ENCODE measurements around the gene GARRE1. TPM values are rescaled to one million over a fixed set of nuclear protein-coding genes. Genes with fewer than 3 reads are reported as not detected.

GARRE1 gene
- total and polyA plus RNA-seq, 8 donors = 2.1 to 60.7 (median 13.8) TPM

DNA sequence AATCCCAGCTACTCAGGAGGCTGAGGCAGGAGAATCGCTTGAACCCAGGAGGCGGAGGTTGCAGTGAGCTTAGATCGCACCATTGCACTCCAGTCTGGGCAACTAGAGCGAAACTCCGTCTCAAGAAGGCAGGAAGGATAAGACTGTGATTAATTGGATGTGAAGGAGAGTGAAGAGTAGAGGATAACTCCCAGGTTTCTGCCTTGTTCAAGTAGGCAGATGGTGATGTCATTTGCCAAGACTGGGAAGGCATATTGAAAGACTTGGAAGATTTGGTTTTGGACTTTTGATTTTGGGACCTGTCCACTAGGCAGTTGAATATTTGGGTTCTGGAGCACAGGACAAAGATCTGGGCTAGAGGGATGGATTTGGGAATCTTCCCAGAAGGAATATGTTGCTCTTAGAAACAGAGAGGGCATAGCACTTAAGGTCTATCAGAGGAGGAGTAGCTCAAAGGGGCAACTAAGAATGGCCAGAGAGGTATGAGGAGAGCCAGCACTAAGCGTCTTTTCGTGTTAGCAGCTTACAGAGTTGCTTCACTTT lies 20.0 kb downstream of the GARRE1 start:
- Histone ChIP-seq H3K9me3 (no peaks in the 10 kb centered on the region), H3K4me1 (peaks cover 11 to 46% (median 26%) of the 10 kb centered on the region in 4 donors)

DNA sequence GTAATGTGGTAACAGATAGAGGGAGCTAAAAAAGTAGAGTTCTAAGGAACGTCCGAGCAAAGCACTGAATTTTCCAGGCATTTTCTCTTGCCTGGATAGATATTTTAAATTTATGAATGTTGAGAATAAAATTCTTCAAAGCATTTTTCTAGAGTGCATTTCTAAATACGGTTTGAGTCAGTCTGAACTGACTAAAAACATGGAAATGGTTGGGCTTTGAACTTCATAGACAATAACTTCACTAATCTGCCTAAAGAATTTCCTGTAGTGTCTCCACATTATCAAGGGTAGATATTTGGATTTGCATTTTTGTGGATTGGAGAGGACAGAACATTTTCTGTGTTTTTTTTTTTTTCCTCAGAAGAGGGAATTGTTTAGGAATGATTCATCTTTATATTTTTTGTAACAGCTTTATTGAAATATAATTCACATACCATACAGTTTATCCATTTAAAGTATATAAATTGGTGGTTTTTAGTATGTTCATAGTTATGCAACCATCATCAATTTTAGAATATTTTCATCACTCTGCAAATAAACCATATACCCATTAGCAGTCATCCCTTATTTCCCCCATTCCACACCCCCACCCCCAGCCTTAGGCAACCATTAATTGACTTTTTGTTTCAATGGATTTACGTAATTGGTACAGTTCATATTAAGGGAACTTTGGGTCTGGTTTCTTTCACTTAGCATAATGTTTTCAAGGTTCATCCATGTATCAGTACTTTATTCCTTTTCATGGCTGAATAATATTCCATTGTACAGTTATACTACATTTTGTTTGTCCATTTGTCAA lies 20.7 kb downstream of the GARRE1 start:
- H3K9me3 ChIP-seq = no peaks in the 10 kb centered on the region
- H3K27ac ChIP-seq = peak overlapping the region in 2 of 5 donors; percentile 15 to 43
- no peak for TF ChIP-seq POLR2AphosphoS5 (IDR thresholded peaks at IDR 0.05)
- no peak for TF ChIP-seq POLR2A (IDR thresholded peaks at IDR 0.05)
- TF ChIP-seq, protein P1, sequence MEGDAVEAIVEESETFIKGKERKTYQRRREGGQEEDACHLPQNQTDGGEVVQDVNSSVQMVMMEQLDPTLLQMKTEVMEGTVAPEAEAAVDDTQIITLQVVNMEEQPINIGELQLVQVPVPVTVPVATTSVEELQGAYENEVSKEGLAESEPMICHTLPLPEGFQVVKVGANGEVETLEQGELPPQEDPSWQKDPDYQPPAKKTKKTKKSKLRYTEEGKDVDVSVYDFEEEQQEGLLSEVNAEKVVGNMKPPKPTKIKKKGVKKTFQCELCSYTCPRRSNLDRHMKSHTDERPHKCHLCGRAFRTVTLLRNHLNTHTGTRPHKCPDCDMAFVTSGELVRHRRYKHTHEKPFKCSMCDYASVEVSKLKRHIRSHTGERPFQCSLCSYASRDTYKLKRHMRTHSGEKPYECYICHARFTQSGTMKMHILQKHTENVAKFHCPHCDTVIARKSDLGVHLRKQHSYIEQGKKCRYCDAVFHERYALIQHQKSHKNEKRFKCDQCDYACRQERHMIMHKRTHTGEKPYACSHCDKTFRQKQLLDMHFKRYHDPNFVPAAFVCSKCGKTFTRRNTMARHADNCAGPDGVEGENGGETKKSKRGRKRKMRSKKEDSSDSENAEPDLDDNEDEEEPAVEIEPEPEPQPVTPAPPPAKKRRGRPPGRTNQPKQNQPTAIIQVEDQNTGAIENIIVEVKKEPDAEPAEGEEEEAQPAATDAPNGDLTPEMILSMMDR (IDR thresholded peaks at IDR 0.05) = no peak
- no peak for TF ChIP-seq EP300 (IDR thresholded peaks at IDR 0.05)
- WGBS, 5 donors = 50 to 69% (median 58%) methylated on average over 4 of the region's 4 CpGs
- intact Hi-C loops (cut with DNase I; ENCODE audit: low total_unique reads) = no loop called here
- no peaks in the 10 kb centered on the region for H3K27me3 ChIP-seq
- DNase-seq = peak in 1 of 2 donors; percentile 27
- peaks cover 0 to 6% (median 0%) of the 10 kb centered on the region in 4 donors for H3K36me3 ChIP-seq
- no peak overlapping the region for H3K4me3 ChIP-seq
- peaks cover 7 to 40% (median 22%) of the 10 kb centered on the region in 4 donors for H3K4me1 ChIP-seq

More for the DNA sequence above, 20.0 kb downstream of the GARRE1 start:
- H3K4me3 ChIP-seq = no peak overlapping the region
- intact Hi-C loops (cut with DNase I; ENCODE audit: low total_unique reads) = no loop called here
- TF ChIP-seq POLR2AphosphoS5 (IDR thresholded peaks at IDR 0.05) (no peak), EP300 (IDR thresholded peaks at IDR 0.05) (no peak), POLR2A (IDR thresholded peaks at IDR 0.05) (no peak)
- TF ChIP-seq, protein P1 (IDR thresholded peaks at IDR 0.05) = no peak
- WGBS, 5 donors = 75 to 91% (median 88%) methylated on average over 7 of the region's 7 CpGs
- peaks cover 0 to 6% (median 0%) of the 10 kb centered on the region in 4 donors for H3K36me3 ChIP-seq
- H3K27ac ChIP-seq = peak overlapping the region in 2 of 5 donors; percentile 15 to 43
- no peaks in the 10 kb centered on the region for H3K27me3 ChIP-seq
- no peak for DNase-seq

DNA sequence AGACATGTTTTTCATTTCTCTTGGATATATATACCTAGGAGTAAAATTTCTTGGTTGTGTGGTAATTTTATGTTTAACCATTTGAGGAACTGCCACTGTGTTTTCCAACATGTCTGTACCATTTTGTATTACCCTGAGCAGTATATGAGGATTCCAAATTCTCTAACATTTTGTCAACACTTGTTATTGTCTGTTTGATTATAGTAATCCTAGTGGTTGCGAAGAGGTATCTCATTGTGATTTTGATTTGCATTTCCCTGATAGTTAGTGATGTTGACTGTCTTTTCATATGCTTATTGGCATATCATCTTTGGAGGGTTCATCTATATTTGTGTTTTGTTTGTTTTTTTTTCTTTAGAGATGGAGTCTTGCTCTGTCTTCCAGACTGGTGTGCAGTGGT lies 21.4 kb downstream of the GARRE1 start:
- DNase-seq = no peak
- Histone ChIP-seq H3K27ac (no peak overlapping the region), H3K36me3 (peaks cover 0 to 6% (median 0%) of the 10 kb centered on the region in 4 donors), H3K9me3 (no peaks in the 10 kb centered on the region), H3K4me3 (no peak overlapping the region), H3K27me3 (no peaks in the 10 kb centered on the region), H3K4me1 (peaks cover 4 to 33% (median 16%) of the 10 kb centered on the region in 4 donors)
- TF ChIP-seq POLR2A (IDR thresholded peaks at IDR 0.05) = no peak
- TF ChIP-seq, protein P1 (IDR thresholded peaks at IDR 0.05) = no peak
- TF ChIP-seq POLR2AphosphoS5 (IDR thresholded peaks at IDR 0.05) = no peak
- TF ChIP-seq EP300 (IDR thresholded peaks at IDR 0.05) = no peak
- WGBS, 5 donors = 95 to 100% (median 97%) methylated on average over 1 of the region's 1 CpG
- intact Hi-C loops (cut with DNase I; ENCODE audit: low total_unique reads) = no loop called here

DNA sequence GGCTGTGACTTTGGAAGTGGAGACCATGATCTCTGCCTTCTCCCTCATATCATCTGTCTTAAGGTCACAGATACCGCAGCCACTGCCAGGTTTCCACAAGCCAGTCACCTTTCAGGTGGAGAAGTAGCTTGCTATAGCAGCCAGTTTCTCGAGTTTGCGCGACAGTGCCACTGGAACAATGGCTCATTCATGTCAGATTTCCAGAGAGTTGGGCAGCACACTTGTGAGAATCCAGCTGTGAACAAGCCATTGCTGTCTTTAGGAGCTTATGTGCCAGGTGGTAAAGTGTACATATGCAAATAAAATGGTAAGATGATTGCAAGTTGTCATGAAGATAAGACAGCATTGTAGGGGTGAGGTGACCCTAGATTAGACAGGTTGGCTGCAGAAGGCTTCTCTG lies 22.3 kb downstream of the GARRE1 start:
- peaks cover 4 to 32% (median 16%) of the 10 kb centered on the region in 4 donors for H3K4me1 ChIP-seq
- peaks cover 0 to 9% (median 3%) of the 10 kb centered on the region in 4 donors for H3K36me3 ChIP-seq
- no peaks in the 10 kb centered on the region for H3K27me3 ChIP-seq
- no peak overlapping the region for H3K4me3 ChIP-seq
- 22 to 71% (median 39%) methylated on average over 4 of the region's 4 CpGs for WGBS, 5 donors
- no peak overlapping the region for H3K27ac ChIP-seq
- intact Hi-C loops (cut with DNase I; ENCODE audit: low total_unique reads) = no loop called here
- no peaks in the 10 kb centered on the region for H3K9me3 ChIP-seq
- DNase-seq = peak in 1 of 2 donors; percentile 47
- no peak for TF ChIP-seq POLR2A (IDR thresholded peaks at IDR 0.05)
- no peak for TF ChIP-seq EP300 (IDR thresholded peaks at IDR 0.05)
- no peak for TF ChIP-seq POLR2AphosphoS5 (IDR thresholded peaks at IDR 0.05)
- TF ChIP-seq, protein P1 (IDR thresholded peaks at IDR 0.05) = no peak

All from stomach (tissue), 9 donors.